Measurements from ENCODE around the gene GH2. TPM values are rescaled to one million over a fixed set of nuclear protein-coding genes. Genes with fewer than 3 reads are reported as not detected.
A peak's percentile ranks its signal among the peaks of the same experiment; 100 is the strongest.
"Not testable (repeated sequence)": the region's sequence is repeated elsewhere in the genome, so short reads cannot be mapped to it uniquely, and the experiment has no call there.

GH2 gene
- total RNA-seq, 2 donors from 2014 or later, result not detected

DNA sequence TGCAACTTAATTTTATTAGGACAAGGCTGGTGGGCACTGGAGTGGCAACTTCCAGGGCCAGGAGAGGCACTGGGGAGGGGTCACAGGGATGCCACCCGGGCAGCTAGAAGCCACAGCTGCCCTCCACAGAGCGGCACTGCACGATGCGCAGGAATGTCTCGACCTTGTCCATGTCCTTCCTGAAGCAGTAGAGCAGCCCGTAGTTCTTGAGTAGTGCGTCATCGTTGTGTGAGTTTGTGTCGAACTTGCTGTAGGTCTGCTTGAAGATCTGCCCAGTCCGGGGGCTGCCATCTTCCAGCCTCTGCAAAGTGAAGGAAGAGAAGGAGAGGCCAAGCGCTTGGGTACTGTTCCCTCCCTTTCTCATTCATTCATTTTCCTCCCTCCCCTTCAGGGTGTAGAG, 35.5 kb upstream of the GH2 start:
- H3K27ac Mint-ChIP-seq; H3K9me3 Mint-ChIP-seq; DNase-seq (ENCODE audit: low spot score in 2 of 2); ATAC-seq; H3K36me3 Mint-ChIP-seq: not testable (repeated sequence)

DNA sequence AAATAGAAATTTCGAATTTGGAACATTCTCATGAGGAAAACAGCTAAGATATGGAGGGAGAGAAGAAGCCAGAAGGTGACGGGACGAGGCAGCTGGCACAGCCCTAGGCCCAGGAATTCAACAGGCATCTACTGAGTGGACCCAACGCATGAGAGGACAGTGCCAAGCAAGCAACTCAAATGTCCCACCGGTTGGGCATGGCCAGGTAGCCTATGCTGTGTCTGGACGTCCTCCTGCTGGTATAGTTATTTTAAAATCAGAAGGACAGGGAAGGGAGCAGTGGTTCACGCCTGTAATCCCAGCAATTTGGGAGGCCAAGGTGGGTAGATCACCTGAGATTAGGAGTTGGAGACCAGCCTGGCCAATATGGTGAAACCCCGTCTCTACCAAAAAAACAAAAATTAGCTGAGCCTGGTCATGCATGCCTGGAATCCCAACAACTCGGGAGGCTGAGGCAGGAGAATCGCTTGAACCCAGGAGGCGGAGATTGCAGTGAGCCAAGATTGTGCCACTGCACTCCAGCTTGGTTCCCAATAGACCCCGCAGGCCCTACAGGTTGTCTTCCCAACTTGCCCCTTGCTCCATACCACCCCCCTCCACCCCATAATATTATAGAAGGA, 34.9 kb upstream of the GH2 start:
- Mint-ChIP-seq H3K9me3 (no peaks in the 10 kb centered on the region), H3K27ac (no peak overlapping the region), H3K36me3 (no peaks in the 10 kb centered on the region)
- DNase-seq (ENCODE audit: low spot score in 2 of 2) (no peak), ATAC-seq (no peak)

DNA sequence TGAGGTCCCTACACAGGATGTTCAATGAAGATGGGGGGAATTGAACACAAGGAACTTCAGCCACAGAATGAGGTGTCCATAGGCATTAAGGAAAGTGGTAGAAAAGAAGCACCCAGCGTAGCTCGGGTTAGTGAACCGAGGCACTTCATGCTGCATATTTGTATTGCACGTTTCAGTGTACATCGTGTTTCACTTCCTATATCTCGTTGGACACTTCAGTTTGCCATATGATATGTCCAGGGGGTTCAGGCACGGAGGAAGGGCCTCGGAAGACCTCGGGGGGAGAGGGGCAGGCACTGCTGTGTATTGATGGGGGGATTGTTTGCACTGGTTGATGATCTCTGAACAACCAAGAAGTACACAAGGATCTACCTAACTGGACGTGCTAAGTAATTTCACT, 34.0 kb upstream of the GH2 start:
- not testable (repeated sequence) for H3K27ac Mint-ChIP-seq; H3K9me3 Mint-ChIP-seq; ATAC-seq; H3K36me3 Mint-ChIP-seq; DNase-seq (ENCODE audit: low spot score in 2 of 2)

DNA sequence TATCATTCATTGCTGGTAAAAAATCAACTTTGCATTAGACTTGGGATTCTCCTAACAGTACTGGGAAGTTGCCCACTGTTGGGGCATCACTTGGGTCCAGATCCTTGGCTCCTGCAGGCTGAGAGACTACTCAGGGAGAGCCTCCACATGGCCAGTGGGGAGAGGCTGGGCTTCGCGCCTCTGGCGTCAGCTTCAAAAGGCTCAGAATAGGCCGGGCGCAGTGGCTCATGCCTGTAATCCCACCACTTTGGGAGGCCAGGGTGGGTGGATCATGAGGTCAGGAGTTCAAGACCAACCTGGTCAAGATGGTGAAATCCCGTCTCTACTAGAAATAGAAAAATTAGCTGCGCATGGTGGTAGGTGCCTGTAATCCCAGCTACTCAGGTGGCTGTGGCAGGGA, 32.7 kb upstream of the GH2 start:
- Mint-ChIP-seq H3K9me3 (no peaks in the 10 kb centered on the region), H3K36me3 (no peaks in the 10 kb centered on the region), H3K27ac (no peak overlapping the region)
- ATAC-seq (no peak), DNase-seq (ENCODE audit: low spot score in 2 of 2) (no peak)

DNA sequence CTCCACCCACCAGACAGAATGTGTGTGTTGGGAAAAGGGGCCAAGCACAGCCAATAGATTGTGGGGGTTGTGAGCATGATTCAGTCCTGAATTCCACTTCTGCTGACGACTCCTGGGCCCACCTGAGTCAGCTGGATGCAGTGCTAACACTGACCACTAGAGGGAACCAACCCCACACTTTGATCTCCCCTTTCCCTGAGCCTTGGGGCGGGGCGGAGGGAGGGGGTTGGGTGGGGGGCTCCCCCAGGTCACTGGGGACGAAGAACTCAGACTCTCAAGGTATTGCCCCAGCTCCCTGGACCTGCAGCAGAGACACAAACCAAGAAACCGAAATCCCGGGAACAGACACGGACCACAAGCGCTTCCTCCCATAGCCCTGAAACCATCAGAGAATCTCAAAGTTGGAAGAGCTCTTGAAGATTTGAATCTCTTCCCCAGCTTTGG, 29.9 kb upstream of the GH2 start:
- DNase-seq (ENCODE audit: low spot score in 2 of 2) (peak in 1 of 2 donors; percentile 76), ATAC-seq (peak; percentile 71 to 73)
- Mint-ChIP-seq H3K27ac (no peak overlapping the region), H3K9me3 (no peaks in the 10 kb centered on the region), H3K36me3 (no peaks in the 10 kb centered on the region)

DNA sequence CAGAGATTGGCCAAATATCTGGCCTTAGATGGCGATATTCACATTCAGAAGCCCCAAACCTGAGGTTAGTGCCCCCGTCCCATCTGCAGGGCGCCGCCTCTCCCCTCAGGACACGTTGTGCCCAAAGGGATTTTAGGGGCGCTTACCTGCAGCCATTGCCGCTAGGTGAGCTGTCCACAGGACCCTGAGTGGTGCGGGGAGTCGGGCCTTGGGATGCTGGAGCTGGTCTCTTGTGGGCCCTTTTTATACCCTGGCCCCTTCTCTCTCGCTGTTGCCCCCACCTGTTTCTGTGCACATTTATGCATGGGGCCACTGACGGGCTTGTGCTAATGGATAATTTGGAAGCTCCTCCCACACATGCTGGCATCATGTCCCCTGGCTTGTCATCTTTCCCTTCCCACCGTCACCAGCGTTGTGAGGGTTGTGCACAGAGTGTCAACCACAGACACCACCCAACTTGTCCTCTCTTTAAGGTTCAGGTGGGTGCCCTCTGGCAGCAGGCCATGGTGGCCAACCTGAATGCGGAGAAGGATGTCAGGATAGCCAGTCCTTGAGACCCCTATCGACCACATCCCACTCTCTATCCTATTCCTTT, 29.4 kb upstream of the GH2 start, which contains the start of gene CSHL1:
TSS of gene CSHL1 (minus strand) at position 218 of the 595 bp plus-strand sequence. CDS start at position 156, 62 bp downstream.
- ATAC-seq (no peak), DNase-seq (ENCODE audit: low spot score in 2 of 2) (no peak)
- Mint-ChIP-seq H3K36me3 (no peaks in the 10 kb centered on the region), H3K27ac (no peak within 1 kb of the TSS), H3K9me3 (no peaks in the 10 kb centered on the region)

DNA sequence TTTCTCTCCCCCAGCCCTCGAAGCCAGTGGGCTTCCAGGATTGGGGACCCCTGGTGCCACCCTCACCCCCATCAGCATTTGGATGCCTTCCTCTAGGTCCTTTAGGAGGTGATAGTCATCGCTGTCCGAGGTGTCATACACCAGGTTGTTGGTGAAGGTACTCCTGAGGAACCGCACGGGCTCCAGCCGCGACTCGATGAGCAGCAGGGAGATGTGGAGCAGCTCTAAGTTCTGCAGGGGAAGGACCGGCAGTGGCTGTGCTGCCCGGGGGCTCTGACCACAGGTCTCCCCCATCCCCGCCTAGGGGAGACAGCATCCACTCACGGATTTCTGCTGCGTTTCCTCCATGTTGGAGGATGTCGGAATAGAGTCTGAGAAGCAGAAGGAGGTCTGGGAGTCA, 28.4 kb upstream of the GH2 start:
- DNase-seq (ENCODE audit: low spot score in 2 of 2), result no peak
- H3K36me3 Mint-ChIP-seq, result no peaks in the 10 kb centered on the region
- H3K9me3 Mint-ChIP-seq, result no peaks in the 10 kb centered on the region
- no peak for ATAC-seq
- H3K27ac Mint-ChIP-seq, result no peak overlapping the region

DNA sequence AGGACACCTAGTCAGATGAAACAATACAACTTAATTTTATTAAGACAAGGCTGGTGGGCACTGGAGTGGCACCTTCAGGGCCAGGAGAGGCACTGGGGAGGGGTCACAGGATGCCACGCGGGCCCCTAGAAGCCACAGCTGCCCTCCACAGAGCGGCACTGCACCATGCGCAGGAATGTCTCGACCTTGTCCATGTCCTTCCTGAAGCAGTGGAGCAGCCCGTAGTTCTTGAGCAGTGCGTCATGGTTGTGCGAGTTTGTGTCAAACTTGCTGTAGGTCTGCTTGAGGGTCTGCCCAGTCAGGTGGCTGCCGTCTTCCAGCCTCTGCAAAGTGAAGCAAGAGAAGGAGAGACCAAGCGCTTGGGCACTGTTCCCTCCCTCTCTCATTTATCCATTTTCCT, 27.8 kb upstream of the GH2 start:
- not testable (repeated sequence) for H3K27ac Mint-ChIP-seq; ATAC-seq; H3K36me3 Mint-ChIP-seq; DNase-seq (ENCODE audit: low spot score in 2 of 2); H3K9me3 Mint-ChIP-seq

DNA sequence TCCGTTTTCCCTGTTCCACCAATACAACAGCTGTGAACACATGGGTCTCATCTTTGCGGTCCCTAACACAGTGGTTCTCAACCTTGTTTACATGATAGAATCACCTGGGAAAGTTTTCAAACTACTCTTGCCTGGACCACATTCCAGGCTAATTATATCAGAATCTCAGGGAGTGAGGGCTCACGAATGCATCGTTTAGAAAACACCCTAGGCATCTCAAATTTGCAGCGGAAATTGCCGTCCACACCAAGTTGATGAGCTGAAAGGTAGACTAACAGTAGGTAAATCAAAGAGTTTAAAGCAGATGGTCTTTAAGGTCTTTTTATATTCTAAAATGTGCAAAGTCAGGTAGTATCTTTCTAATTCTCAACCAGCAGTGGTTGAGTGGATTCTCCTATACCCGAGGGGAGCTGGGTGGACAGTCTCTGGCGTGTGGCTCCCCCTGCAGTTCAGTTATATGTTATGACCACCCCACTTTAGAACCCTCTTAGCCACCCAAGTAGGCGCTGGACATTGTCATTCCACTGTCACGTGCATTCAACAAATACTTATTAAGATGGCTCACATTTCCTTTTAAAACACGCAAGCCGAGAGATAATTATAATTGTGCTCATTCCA, 25.5 kb upstream of the GH2 start:
- H3K9me3 Mint-ChIP-seq; H3K27ac Mint-ChIP-seq; H3K36me3 Mint-ChIP-seq; DNase-seq (ENCODE audit: low spot score in 2 of 2): not testable (repeated sequence)
- ATAC-seq, result peak; percentile 47 to 75

DNA sequence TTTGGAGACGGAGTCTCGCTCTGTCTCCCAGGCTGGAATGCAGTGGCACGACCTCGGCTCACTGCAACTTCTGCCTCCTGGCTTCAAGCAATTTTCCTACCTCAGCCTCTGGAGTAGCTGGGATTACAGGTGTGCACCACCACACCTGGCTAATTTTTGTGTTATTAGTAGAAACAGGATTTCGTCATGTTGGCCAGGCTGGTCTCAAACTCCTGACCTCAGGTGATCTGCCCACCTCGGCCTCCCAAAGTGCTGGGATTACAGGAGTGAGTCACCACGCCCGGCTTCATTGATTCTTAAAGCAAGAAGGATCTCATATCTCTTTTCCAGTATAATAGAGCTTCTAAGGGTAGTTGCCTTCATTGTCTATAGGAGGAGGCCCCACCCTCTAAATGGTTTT, 23.1 kb upstream of the GH2 start:
- not testable (repeated sequence) for ATAC-seq

DNA sequence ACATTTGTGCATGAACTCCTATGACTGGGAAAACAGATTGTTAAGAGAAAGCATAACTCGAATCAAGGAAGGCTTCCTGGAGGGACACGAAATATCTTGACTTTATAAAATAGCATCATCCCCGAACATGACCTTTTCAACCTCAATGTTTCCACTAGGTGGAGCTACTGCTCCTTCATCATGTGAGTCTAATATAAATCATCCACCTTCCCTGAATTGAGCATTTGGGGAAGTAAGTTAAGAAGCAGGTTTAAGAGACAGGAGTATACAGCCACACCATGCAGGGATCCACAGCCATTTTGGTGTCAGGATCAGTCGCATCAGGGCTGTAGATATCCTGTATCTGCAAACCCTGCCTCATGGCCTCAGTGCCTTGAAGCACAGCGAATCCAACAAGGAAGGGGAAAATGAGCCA, 22.1 kb upstream of the GH2 start:
- H3K9me3 Mint-ChIP-seq, H3K27ac Mint-ChIP-seq, H3K36me3 Mint-ChIP-seq: not testable (repeated sequence)
- peak in 1 of 2 donors; percentile 34 for DNase-seq (ENCODE audit: low spot score in 2 of 2)
- ATAC-seq, result peak; percentile 46 to 61

More for the DNA sequence above, 23.1 kb upstream of the GH2 start:
- not testable (repeated sequence) for H3K27ac Mint-ChIP-seq; H3K36me3 Mint-ChIP-seq; DNase-seq (ENCODE audit: low spot score in 2 of 2); H3K9me3 Mint-ChIP-seq

DNA sequence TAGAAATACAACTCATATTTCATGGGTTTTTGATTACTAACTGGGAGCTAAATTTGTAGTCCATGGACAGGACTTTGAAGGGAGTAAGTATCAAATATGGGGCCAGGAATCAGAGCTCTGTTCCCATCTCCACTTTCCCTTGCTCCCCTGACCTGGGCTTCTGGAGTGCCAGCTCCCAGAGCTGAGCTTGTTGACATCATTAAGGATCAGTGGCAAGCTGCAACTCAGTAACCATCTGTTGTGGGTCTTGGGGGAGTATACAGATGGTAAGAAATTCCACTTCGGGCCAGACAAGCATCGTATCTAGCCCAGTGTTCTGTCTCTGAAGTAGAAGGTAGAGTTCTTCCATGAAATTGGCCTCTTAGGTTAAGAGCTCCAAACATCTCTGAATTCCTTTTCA, 20.2 kb upstream of the GH2 start:
- H3K36me3 Mint-ChIP-seq; H3K9me3 Mint-ChIP-seq; H3K27ac Mint-ChIP-seq; ATAC-seq; DNase-seq (ENCODE audit: low spot score in 2 of 2): not testable (repeated sequence)

DNA sequence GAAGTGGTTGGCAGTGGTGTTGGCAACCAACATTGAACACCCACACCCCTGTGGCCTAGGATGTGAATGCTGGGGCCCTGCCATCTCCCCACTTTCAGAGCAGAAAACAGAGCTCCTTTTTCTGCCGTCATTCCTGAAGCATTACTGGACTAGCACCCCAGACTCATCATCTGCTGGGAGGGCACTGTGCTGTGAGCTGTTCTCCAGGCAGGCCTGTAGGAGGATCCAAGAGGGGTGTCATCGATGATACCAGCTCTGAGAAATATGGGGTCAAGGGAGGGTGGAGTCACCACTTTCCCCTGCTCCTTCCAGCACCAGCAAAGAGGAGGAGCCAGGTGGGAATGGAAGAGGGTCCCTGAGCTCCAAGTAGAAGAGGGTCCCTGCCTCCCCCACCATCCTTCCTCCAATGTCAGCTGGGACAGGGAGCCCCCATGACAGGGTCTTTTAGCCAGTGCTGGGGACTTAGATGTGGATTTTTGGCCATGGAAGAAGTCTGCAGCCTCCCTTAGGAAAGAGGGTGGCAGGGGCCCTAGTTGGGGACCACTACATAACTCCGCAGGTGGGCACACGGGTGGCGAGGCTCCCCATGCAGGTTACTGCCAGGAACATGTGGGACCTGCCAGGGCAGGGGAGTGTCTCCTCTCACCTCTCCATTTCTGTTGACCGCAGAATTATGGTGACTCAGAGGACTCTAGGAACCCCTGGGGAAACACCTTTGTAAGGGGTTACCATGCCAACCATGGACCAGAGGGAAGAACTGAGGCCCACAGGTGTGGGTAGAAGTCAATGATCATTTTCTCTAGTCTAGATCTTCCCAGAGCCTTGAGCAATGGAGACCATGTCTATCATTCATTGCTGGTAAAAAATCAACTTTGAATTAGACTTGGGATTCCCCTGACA, 17.4 kb upstream of the GH2 start:
- not testable (repeated sequence) for H3K9me3 Mint-ChIP-seq; H3K36me3 Mint-ChIP-seq; DNase-seq (ENCODE audit: low spot score in 2 of 2)
- peak overlapping the region in 1 of 2 donors; percentile 86 for H3K27ac Mint-ChIP-seq
- peak; percentile 90 to 94 for ATAC-seq

DNA sequence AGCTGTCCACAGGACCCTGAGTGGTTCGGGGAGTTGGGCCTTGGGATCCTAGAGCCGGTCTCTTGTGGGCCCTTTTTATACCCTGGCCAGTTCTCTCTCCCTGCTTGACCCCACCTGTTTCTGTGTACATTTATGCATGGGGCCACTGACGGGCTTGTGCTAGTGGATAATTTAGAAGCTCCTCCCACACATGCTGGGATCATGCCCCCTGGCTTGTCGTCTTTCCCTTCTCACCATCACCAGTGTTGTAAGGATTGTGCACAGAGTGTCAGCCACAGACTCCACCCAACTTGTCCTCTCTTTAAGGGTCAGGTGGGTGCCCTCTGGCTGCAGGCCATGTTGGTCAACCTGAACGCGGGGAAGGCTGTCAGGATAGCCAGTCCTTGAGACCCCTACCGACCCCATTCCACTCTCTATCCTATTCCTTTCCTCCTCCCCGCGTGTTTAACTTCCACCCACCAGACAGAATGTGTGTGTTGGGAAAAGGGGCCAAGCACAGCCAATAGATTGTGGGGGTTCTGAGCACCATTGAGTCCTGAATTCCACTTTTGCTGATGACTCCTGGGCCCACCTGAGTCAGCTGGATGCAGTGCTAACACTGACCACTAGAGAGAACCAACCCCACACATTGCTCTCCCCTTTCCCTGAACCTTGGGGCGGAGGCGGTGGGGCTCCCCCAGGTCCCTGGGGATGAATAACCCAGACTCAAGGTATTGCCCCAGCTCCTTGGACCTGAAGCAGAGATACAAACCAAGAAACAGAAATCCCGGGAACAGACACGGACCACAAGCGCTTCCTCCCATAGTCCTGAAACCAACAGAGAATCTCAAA, 15.0 kb upstream of the GH2 start, which contains the start of gene CSH1:
TSS of gene CSH1 (minus strand) at position 51 of the 831 bp plus-strand sequence. CDS start 63 bp downstream, outside the sequence.
- not testable (repeated sequence) for H3K9me3 Mint-ChIP-seq

DNA sequence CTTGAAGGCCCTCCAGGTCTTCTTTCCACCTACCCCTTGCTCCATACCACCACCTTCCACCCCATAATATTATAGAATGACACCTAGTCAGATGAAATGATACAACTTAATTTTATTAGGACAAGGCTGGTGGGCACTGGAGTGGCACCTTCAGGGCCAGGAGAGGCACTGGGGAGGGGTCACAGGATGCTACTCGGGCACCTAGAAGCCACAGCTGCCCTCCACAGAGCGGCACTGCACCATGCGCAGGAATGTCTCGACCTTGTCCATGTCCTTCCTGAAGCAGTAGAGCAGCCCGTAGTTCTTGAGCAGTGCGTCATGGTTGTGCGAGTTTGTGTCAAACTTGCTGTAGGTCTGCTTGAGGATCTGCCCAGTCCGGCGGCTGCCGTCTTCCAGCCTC, 13.1 kb upstream of the GH2 start:
- not testable (repeated sequence) for H3K36me3 Mint-ChIP-seq, H3K9me3 Mint-ChIP-seq, H3K27ac Mint-ChIP-seq, ATAC-seq
- DNase-seq (ENCODE audit: low spot score in 2 of 2), result peak in 1 of 2 donors; percentile 37

More for the DNA sequence above, 15.0 kb upstream of the GH2 start, which contains the start of gene CSH1:
- not testable (repeated sequence) for DNase-seq (ENCODE audit: low spot score in 2 of 2); H3K27ac Mint-ChIP-seq; H3K36me3 Mint-ChIP-seq; ATAC-seq

DNA sequence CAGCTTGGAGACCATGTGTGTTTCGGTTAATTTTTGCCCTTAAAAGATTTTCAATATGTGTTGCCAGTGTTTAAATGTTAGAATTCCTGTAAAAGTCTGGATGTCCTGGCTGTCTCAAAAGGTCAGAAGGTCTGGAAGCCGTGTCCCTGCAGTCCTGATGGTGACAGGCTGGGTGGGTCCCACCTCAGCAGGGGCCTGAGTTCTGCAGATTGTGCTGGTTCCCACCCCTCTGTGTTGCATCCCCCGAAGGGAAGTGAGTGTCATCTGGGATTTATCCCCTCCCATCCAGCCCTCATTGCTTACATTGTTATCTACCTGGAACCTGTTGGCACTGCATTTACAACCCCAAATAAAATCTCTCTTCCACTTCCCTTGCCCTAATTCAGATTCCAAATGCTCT, 12.3 kb upstream of the GH2 start:
- H3K36me3 Mint-ChIP-seq, H3K27ac Mint-ChIP-seq, ATAC-seq: not testable (repeated sequence)

More for the DNA sequence above, 12.3 kb upstream of the GH2 start:
- not testable (repeated sequence) for DNase-seq (ENCODE audit: low spot score in 2 of 2); H3K9me3 Mint-ChIP-seq

Measured in activated naive CD4-positive, alpha-beta T cell treated with anti-CD3 and anti-CD28 coated beads, Interleukin-2, amount 50 U/mL, for 72 hours (primary cell).